Measurements from ENCODE around the gene MAP3K5.
"Not testable (repeated sequence)": the region's sequence is repeated elsewhere in the genome, so short reads cannot be mapped to it uniquely, and the experiment has no call there.

MAP3K5 gene

GRCh38 chr6:136607204-136607931 lies 184.9 kb downstream of the MAP3K5 start:
- no peak for DNase-seq

DNA sequence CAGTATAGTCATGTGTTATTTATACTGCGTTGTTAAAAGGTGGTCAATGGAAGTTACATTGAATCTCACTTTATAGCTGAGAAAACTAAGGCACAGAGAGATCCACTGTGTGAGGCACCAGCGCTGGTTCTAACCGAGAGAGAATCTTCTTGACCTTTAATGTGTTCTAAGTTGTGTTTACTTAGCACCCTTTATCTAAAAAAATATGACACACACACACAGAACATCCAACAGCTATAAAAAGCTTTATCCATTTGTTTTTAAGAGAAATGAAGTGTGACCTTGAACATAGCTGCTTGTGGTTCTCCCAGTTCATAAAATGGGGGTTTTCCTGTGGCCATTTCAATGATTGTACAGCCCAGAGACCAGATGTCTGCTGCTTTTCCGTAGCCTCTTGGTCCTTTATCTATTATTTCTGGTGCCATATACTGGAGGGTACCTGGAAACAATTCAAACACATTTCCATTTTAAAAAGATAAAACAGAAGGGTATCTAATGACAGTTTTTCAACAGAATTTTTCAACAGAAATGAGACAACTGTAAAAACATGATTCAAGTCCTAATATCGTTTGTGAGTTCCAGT lies 187.3 kb downstream of the MAP3K5 start:
- no peak for DNase-seq

- DNase-seq, result no peak
Observed at GRCh38 chr6:136604328-136604825, 187.9 kb downstream of the MAP3K5 start.

DNA sequence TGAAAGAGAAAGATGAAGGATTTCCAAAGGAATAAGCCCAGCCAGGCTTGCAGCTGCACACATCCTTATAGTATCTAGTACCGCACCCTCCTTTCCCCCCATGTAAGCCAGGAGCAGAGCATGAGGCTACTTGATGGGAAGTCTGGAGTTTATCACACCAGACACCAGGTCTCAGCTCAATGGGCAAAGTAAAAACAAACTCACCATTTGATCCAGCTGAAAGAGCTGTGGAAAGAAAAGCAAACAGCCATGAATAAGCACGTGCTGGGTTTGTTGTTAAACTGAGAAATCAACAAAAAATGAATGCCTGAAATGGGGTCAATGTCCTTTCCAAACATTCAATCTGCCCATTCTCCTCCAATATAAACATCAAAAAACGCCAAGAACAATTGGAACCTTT lies 191.5 kb downstream of the MAP3K5 start:
- DNase-seq, result no peak

DNA sequence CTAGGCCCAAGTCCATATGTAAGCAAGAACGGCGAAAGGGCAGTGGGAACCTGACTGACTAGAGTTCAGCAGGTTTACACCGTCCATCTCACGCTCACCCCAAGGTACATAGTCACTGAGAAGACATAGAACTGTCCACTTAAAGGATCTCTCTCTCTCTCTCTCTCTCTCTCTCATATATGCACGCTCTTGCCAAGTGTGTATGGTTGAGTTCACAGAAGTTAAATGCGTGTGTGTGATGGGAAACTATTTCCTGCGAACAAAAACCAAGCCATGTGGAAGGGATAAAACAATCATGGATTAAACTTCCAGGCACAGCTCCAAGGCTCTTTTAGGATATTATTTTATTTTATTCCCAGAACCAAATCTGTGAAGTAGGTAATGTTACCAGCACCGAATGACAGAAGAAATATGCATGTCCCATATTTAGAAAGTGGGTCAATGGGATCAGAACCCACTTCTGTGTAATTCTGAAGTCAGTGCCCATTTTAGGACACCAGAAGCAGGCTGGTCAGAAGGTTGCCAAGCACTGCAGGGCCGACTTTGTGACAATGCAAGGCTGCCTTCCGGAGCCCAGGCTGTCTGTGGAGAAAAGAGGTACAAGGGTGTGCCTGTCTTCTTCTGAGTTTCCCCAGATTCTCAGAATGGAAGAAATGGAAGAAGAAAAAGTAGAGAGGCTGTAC lies 192.8 kb downstream of the MAP3K5 start:
- no peak for DNase-seq

DNA sequence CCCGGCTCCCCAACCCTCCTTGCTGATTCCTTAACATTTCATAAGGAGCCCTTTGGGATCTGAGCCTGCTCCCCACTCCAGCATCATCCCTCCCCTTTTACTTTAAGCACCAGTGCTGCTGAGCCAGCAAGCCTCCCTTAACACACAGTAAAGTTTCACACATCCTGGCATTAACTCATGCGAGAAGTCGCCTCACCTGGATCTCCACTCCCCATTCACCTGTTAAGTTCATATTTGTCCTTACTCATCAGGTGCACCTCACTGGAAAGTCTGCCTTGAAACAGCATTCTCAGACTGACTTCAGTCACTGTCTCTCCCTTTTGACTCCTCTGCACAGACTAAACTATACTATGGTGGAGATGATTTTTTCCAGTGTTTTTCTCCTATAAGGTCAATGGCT lies 194.2 kb downstream of the MAP3K5 start:
- DNase-seq, result no peak

GRCh38 chr6:136594671-136595070 lies 197.6 kb downstream of the MAP3K5 start:
- DNase-seq, result no peak

DNA sequence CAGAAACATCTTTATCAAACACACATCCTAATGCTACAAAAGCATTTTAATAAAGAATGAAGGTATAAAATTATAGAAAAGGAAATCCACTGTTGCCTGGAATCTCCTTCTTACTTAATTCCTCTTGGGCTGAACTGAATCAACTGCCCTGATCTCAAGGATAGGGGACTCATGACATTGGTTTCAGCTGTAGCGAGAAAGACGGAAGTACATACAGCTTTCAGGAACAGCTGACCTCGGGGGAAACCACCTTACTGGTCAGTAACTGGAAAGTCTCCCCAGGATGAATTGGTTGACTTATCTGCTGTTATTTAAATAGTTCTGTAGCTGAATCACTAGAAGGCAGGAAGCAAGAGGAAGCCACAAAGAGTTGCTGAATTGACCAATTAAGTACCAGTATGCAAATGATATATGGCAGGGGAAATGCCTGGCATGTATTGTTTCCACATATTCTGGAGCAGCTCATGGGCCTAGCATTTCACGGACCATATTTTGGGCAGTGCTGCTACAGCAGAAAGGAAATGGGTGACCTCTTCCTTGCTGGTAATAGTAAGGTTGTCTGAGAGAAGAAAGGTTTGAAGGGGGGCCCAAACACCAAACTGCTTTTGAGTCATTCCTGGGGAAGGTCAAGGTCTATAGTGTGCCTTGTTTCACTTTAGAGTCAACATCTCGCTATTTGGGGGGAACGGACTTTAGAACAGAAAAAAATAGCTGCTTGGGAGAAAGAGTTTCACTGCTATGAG lies 198.4 kb downstream of the MAP3K5 start:
- peak; percentile 66 for DNase-seq

DNA sequence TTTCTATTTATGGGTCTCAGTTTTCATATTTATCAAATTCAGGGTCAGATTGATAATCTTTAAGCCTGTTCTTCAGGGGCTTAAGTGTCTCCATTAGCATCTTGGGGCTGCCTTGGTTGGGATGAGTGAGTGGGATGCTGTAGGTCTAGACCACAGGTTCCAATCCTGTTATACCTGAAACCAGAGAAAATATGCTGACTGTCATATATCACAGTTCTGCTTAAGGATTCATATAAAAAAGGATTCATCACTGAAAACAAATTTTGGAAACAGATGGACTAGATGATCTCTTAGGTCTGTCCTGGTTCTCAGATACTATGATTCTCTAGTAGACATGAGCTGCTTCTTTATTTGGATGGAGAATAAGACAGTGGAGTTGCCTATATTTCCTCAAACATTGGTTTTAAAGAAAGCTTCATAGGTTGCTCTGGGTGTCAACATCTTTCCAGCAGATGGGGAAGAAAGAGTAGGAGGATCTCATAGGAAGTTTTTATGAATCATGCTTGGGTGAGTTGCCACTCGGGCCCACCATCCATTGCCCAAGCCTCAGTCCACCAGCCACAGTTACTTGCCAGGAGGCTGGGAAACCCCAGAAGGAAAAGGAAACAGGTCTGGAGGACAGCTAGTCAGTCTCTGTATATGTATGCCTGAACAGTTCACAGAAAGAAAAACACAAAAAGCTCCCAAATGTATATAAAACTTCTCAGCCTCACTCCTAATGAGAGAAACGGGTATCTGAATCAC lies 199.2 kb downstream of the MAP3K5 start:
- DNase-seq, result peak; percentile 57

GRCh38 chr6:136591617-136592016 lies 200.7 kb downstream of the MAP3K5 start:
- DNase-seq, result no peak

- not testable (repeated sequence) for DNase-seq
Observed at GRCh38 chr6:136590846-136591245, 201.4 kb downstream of the MAP3K5 start.

- no peak for DNase-seq
Observed at GRCh38 chr6:136587527-136587926, 204.8 kb downstream of the MAP3K5 start.

DNA sequence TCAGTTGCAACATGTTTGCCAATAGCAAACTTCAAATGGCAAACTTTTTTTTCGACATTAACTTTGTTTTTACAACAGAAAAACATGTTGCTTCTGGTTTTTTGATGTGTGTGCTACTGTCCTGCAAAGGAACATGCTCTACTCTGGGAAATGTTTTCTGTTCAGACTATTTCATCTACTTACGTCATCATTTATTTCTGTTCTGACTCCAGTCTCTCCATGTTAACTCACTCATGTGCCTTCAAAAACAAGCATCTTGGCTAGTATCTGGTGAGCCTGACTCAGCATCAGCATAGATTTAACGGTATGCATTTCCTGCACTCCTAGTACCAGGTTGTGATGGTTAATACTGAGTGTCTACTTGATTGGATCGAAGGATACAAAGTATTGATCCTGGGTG lies 206.0 kb downstream of the MAP3K5 start:
- DNase-seq, result no peak

- not testable (repeated sequence) for DNase-seq
Observed at GRCh38 chr6:136585523-136585922, 206.8 kb downstream of the MAP3K5 start.

GRCh38 chr6:136584290-136584689 lies 208.0 kb downstream of the MAP3K5 start:
- DNase-seq, result not testable (repeated sequence)

DNA sequence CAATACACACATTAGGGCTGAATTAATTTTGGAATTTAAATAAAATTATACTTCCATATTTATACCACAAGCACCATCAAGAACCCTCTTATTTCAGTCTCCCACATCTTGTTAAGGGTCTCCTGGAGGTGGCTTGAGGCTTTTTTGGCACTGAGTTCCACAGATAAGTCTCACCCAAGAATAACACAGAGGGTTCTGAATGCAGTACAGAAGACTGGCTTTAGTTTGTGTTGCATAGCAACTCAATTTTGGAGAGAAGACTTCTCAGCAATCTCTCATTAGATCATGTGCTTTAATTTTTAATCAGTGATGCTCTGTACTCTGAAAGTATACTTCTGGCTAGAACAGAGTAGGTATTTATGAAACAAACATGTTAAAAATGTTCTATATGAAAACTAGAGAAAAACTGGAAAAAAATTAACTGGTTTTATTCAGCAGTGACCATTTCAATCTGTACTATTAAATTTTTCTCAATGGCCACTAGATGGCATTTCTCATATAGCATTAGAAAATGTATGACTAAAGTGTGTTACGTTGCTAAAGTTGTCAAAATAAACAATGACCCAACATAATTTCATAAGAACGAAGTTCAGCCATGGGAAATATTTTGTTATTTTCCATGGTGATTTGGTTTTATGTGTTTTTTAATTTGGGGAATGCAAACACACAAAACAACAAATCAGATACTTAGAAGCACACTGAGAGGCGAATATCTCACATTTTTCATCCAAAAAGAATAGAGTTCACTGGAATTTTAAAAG lies 209.4 kb downstream of the MAP3K5 start:
- no peak for DNase-seq

DNA sequence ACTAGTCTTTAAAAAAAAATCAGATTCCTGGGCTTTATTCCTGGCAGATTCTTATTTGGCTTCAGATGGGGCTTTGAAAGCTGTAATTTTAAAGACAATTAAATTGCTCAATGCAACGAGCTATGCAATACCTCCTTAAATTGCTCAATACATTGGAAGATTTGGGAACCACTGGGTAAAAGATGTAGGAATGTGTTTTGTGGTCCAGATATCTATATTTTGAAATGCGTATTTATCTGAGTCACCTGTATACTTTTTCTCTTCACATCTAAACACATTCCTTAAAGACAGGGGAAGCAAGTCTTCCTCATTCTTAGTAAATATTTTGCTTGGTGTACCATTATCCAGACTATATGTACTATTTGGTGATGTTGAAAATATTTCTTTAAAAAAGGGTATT lies 212.5 kb downstream of the MAP3K5 start:
- DNase-seq, result no peak

DNA sequence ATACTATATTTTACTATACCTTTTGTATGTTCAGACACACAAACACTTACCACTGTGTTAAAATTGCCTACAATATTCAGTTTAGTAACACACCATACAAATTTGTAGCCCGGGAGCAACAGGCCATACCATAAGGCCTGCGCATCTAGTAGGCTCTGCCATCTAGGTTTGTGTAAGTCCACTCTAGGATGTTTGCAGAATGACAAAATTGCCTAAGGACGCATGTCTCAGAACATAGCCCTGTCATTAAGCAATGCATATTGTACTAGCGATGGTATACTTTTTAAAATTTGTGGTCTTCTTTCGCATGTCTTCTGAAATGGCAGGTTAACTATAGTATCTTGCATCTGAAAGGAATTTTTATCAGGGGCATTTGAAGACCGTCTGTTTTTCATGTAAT lies 215.5 kb downstream of the MAP3K5 start:
- DNase-seq, result no peak

DNA sequence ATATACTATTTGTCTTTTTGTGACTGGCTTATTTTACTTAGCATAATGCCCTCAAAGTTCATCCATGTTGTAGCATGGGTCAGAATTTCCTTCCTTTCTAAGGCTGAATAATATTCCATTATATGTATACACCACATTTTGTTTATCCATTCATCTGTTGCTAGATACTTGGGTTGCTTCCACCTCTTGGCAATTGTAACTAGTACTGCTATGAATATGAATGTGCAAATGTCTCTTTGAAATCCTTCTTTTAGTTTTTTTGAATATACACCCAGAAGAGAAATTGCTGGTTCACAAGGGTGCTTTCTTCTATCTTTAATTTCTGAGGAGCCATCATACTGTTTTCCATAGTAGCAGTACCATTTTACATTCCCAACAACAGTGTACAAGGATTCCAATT lies 220.8 kb downstream of the MAP3K5 start:
- DNase-seq, result no peak

GRCh38 chr6:136571065-136571464 lies 221.2 kb downstream of the MAP3K5 start:
- DNase-seq, result no peak

DNA sequence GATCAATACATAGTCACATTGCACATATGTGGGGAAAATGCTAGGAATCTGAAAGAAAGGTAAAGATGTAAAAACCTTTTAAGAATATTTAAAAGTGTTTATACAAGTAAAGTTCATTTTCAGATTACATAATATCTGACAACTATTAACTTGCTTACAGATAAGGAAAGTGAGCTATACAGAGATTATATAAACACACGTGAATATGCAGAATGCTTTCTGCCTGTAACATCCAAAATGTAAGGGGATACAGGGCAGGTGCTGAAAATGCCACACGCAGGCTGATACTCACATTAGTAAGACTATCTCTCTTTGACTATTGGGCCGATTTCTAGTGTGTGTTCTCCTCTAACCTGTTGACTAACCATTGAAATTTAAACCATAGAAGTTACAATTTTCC lies 224.1 kb downstream of the MAP3K5 start:
- DNase-seq, result no peak

DNA sequence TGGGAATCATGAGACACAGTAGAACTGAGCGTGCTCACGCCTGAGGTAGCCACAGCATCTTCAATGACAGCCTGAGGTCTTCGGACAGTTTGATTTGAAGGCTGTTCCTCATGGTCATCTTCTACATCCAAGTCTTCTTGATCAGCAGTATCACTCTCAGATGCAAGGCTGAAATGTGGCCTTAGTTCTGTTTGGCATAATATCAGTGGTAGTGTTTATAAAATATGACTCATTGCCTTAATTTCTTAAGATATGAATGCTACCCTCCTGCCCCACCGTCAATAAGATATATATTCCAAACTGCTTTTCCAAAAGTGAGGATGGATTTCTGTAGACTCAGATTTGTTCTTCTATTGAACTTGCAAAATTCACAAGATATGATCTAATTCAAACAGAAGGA lies 224.6 kb downstream of the MAP3K5 start:
- no peak for DNase-seq

Measured in CD4-positive, alpha-beta T cell treated with Interferon gamma for 1 hour (primary cell).